T-helper 9 cell (primary cell): ENCODE measurements around the gene GGACT.
"Not testable (repeated sequence)": the region's sequence is repeated elsewhere in the genome, so short reads cannot be mapped to it uniquely, and the experiment has no call there.

Experiments
- DNase-seq: peaks from one replicate; pipeline ENCODE4 v3.0.0-alpha.2; 2020

Gene GGACT

GRCh38 chr13:100528353-100528752 is 60.2 kb downstream of the GGACT start:
- no peak for DNase-seq

GRCh38 chr13:100527644-100528043 is 60.9 kb downstream of the GGACT start:
- no peak for DNase-seq

- no peak for DNase-seq
These were observed 62.1 kb downstream of the GGACT start for GRCh38 chr13:100526318-100527000.

- DNase-seq: no peak
These were observed 62.9 kb downstream of the GGACT start for GRCh38 chr13:100525453-100526317.

- DNase-seq: not testable (repeated sequence)
These were observed 63.9 kb downstream of the GGACT start for GRCh38 chr13:100524688-100525087.

GRCh38 chr13:100523981-100524386 is 64.6 kb downstream of the GGACT start:
- no peak for DNase-seq

GRCh38 chr13:100523411-100523810 is 65.2 kb downstream of the GGACT start:
- no peak for DNase-seq

GRCh38 chr13:100522618-100523309 is 65.8 kb downstream of the GGACT start:
- no peak for DNase-seq

GRCh38 chr13:100521851-100522617 is 66.6 kb downstream of the GGACT start:
- no peak for DNase-seq

- DNase-seq: no peak
These were observed 67.4 kb downstream of the GGACT start for GRCh38 chr13:100520936-100521850.

- DNase-seq: no peak
These were observed 69.0 kb downstream of the GGACT start for GRCh38 chr13:100519626-100520025.

GRCh38 chr13:100518394-100519062 is 70.1 kb downstream of the GGACT start:
- no peak for DNase-seq

- no peak for DNase-seq
These were observed 70.9 kb downstream of the GGACT start for GRCh38 chr13:100517728-100518127.

GRCh38 chr13:100517135-100517534 is 71.5 kb downstream of the GGACT start:
- DNase-seq: no peak

GRCh38 chr13:100515410-100515800 is 73.2 kb downstream of the GGACT start:
- no peak for DNase-seq

GRCh38 chr13:100514788-100515409 is 73.7 kb downstream of the GGACT start:
- DNase-seq: peak; percentile 65

- no peak for DNase-seq
These were observed 74.5 kb downstream of the GGACT start for GRCh38 chr13:100513987-100514670.

- DNase-seq: no peak
These were observed 75.4 kb downstream of the GGACT start for GRCh38 chr13:100513171-100513570.

GRCh38 chr13:100512422-100512821 is 76.2 kb downstream of the GGACT start:
- DNase-seq: no peak

GRCh38 chr13:100511466-100511865 is 77.1 kb downstream of the GGACT start:
- DNase-seq: no peak
